ENCODE results near the gene BIRC3.

Gene BIRC3

GRCh38 chr11:102375720-102376399, 58.6 kb downstream of the BIRC3 start:
- DNase-seq (ENCODE audit: low read depth), result no peak

GRCh38 chr11:102377891-102378290, 60.6 kb downstream of the BIRC3 start:
- DNase-seq (ENCODE audit: low read depth), result no peak

GRCh38 chr11:102378818-102379217, 61.5 kb downstream of the BIRC3 start:
- DNase-seq (ENCODE audit: low read depth), result no peak

GRCh38 chr11:102382384-102382783, 65.1 kb downstream of the BIRC3 start:
- DNase-seq (ENCODE audit: low read depth), result no peak

- DNase-seq (ENCODE audit: low read depth), result no peak
Observed at GRCh38 chr11:102383839-102384238, 66.6 kb downstream of the BIRC3 start.

- no peak for DNase-seq (ENCODE audit: low read depth)
Observed at GRCh38 chr11:102384419-102385079, 67.3 kb downstream of the BIRC3 start.

- no peak for DNase-seq (ENCODE audit: low read depth)
Observed at GRCh38 chr11:102385085-102386007, 68.1 kb downstream of the BIRC3 start.

- no peak for DNase-seq (ENCODE audit: low read depth)
Observed at GRCh38 chr11:102386136-102386734, 69.0 kb downstream of the BIRC3 start.

- DNase-seq (ENCODE audit: low read depth), result no peak
Observed at GRCh38 chr11:102387043-102387781, 69.9 kb downstream of the BIRC3 start.
